Measurements from ENCODE around the gene EXD2.

GRCh38 chr14:69285661-69286255 lies 94.5 kb downstream of the EXD2 start:
- no peak for TF ChIP-seq POLR2A (IDR thresholded peaks at IDR 0.05)
- TF ChIP-seq, protein P1, sequence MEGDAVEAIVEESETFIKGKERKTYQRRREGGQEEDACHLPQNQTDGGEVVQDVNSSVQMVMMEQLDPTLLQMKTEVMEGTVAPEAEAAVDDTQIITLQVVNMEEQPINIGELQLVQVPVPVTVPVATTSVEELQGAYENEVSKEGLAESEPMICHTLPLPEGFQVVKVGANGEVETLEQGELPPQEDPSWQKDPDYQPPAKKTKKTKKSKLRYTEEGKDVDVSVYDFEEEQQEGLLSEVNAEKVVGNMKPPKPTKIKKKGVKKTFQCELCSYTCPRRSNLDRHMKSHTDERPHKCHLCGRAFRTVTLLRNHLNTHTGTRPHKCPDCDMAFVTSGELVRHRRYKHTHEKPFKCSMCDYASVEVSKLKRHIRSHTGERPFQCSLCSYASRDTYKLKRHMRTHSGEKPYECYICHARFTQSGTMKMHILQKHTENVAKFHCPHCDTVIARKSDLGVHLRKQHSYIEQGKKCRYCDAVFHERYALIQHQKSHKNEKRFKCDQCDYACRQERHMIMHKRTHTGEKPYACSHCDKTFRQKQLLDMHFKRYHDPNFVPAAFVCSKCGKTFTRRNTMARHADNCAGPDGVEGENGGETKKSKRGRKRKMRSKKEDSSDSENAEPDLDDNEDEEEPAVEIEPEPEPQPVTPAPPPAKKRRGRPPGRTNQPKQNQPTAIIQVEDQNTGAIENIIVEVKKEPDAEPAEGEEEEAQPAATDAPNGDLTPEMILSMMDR (IDR thresholded peaks at IDR 0.05 in 4 of 5, conservative IDR thresholded peaks at IDR 0.05 in 1 of 5) = no peak
